Gastrocnemius medialis (tissue), 4 donors: Measurements from ENCODE around the gene THAP11.

Source experiments
- POLR2A ChIP-seq, 2 donors: fragments of 450-650 bp; IDR thresholded peaks; one replicate each; pipeline ENCODE4 v1.6.1; 2017; ENCODE audit warnings: antibody characterized with exemption in 2 of 2, mild to moderate bottlenecking in 2 of 2, moderate library complexity in 2 of 2
- TF ChIP-seq, protein P1 (sequence below), 5 experiments: fragments of 450-650 bp in 3 of 5; fragments of 200-600 bp in 2 of 5; sonication (generic) in 2 of 5; IDR thresholded peaks in 4 of 5; conservative IDR thresholded peaks in 1 of 5; 1 replicate in 4 of 5; 2 replicates in 1 of 5; pipeline ENCODE4 v1.5.1; 2016 to 2019; ENCODE audit warnings: antibody characterized with exemption in 5 of 5, mild to moderate bottlenecking in 3 of 5, moderate library complexity in 3 of 5

DNA sequence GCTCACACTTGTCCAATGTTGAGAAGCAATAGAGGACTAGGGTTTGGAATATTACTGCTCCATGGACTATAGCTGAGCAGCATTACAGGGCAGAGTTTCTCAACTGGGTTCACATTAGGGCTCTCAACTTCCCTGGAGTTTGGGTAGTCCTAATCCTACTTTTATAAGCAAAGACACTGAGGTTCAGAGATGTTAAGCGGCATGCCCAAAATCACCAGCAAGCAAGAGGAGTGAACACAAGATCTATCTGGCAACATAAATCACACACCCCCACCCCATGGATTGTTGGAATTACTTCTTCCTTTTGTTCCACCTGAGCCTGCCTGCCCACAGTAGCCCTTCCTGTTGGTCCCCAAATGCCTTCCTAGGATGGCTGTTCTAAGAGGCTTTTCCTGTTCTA is 30.2 kb upstream of the THAP11 start:
- TF ChIP-seq, protein P1, sequence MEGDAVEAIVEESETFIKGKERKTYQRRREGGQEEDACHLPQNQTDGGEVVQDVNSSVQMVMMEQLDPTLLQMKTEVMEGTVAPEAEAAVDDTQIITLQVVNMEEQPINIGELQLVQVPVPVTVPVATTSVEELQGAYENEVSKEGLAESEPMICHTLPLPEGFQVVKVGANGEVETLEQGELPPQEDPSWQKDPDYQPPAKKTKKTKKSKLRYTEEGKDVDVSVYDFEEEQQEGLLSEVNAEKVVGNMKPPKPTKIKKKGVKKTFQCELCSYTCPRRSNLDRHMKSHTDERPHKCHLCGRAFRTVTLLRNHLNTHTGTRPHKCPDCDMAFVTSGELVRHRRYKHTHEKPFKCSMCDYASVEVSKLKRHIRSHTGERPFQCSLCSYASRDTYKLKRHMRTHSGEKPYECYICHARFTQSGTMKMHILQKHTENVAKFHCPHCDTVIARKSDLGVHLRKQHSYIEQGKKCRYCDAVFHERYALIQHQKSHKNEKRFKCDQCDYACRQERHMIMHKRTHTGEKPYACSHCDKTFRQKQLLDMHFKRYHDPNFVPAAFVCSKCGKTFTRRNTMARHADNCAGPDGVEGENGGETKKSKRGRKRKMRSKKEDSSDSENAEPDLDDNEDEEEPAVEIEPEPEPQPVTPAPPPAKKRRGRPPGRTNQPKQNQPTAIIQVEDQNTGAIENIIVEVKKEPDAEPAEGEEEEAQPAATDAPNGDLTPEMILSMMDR (IDR thresholded peaks at IDR 0.05 in 4 of 5, conservative IDR thresholded peaks at IDR 0.05 in 1 of 5): no peak
- no peak for TF ChIP-seq POLR2A (IDR thresholded peaks at IDR 0.05)
